Stimulated activated CD8-positive, alpha-beta memory T cell treated with anti-CD3 and anti-CD28 coated beads, Interleukin-7, amount 100 ng/mL, for 24 hours (primary cell): ENCODE measurements around the gene HLCS.

ENCODE experiments used
- DNase-seq: peaks from one replicate; pipeline ENCODE4 v3.0.0-alpha.2; 2020; ENCODE audit warnings: low read depth

Gene HLCS

GRCh38 chr21:36806103-36806502 is 160.4 kb downstream of the HLCS start:
- no peak for DNase-seq

GRCh38 chr21:36804874-36805611 is 161.4 kb downstream of the HLCS start:
- no peak for DNase-seq

GRCh38 chr21:36803816-36804439 is 162.5 kb downstream of the HLCS start:
- DNase-seq: no peak

- DNase-seq: no peak
Observed at GRCh38 chr21:36803051-36803645, 163.3 kb downstream of the HLCS start.

GRCh38 chr21:36800734-36801133 is 165.7 kb downstream of the HLCS start:
- no peak for DNase-seq

GRCh38 chr21:36799869-36800268 is 166.6 kb downstream of the HLCS start:
- DNase-seq: no peak

- no peak for DNase-seq
Observed at GRCh38 chr21:36798491-36798890, 168.0 kb downstream of the HLCS start.

- no peak for DNase-seq
Observed at GRCh38 chr21:36796070-36796469, 170.4 kb downstream of the HLCS start.

- no peak for DNase-seq
Observed at GRCh38 chr21:36792505-36792967, 173.9 kb downstream of the HLCS start.

- DNase-seq: no peak
Observed at GRCh38 chr21:36791695-36792470, 174.6 kb downstream of the HLCS start.

- DNase-seq: no peak
Observed at GRCh38 chr21:36791180-36791579, 175.3 kb downstream of the HLCS start.

- no peak for DNase-seq
Observed at GRCh38 chr21:36790616-36791015, 175.9 kb downstream of the HLCS start.

- DNase-seq: no peak
Observed at GRCh38 chr21:36788120-36788638, 178.3 kb downstream of the HLCS start.

- DNase-seq: no peak
Observed at GRCh38 chr21:36786186-36786585, 180.3 kb downstream of the HLCS start.

GRCh38 chr21:36785615-36786014 is 180.9 kb downstream of the HLCS start:
- no peak for DNase-seq

GRCh38 chr21:36784947-36785346 is 181.5 kb downstream of the HLCS start:
- DNase-seq: no peak

GRCh38 chr21:36783612-36784374 is 182.7 kb downstream of the HLCS start:
- no peak for DNase-seq

GRCh38 chr21:36780861-36781260 is 185.6 kb downstream of the HLCS start:
- no peak for DNase-seq

GRCh38 chr21:36776981-36777617 is 189.4 kb downstream of the HLCS start:
- no peak for DNase-seq

- no peak for DNase-seq
Observed at GRCh38 chr21:36773995-36774394, 192.5 kb downstream of the HLCS start.

GRCh38 chr21:36773117-36773516 is 193.4 kb downstream of the HLCS start:
- DNase-seq: no peak
